Loucy (cell line): Measurements from ENCODE around the gene TUB.

Experiments
- H2AFZ ChIP-seq: fragments of 200-600 bp; sonication (generic); 2 replicates; pipeline ENCODE4 v1.6.0; 2016; ENCODE audit warnings: antibody characterized with exemption, mild to moderate bottlenecking, low read length, moderate library complexity
- H3F3A ChIP-seq: fragments of 200-600 bp; 2 replicates; pipeline ENCODE4 v1.6.0; 2016; ENCODE audit warnings: antibody characterized with exemption, low read depth, mild to moderate bottlenecking
- H3K27me3 ChIP-seq: fragments of 200-600 bp; sonication (generic); 2 replicates; pipeline ENCODE4 v1.6.1; 2014; ENCODE audit warnings: low read length, mild to moderate bottlenecking; ENCODE audit not compliant: insufficient read depth, poor library complexity, severe bottlenecking
- H3K36me3 ChIP-seq: fragments of 200-600 bp; sonication (generic); 2 replicates; pipeline ENCODE4 v1.6.1; 2016; ENCODE audit warnings: low read length; ENCODE audit not compliant: insufficient read depth
- H3K4me1 ChIP-seq: fragments of 200-600 bp; sonication (generic); 2 replicates; pipeline ENCODE4 v1.5.1; 2014; ENCODE audit warnings: low read length, mild to moderate bottlenecking; ENCODE audit not compliant: insufficient read depth, poor library complexity, severe bottlenecking
- H3K4me2 ChIP-seq: fragments of 200-600 bp; sonication (generic); 2 replicates; pipeline ENCODE4 v1.6.0; 2014; ENCODE audit warnings: antibody characterized with exemption, low read length, low read depth, mild to moderate bottlenecking; ENCODE audit not compliant: poor library complexity, severe bottlenecking
- H3K4me3 ChIP-seq: fragments of 200-600 bp; sonication (generic); 2 replicates; pipeline ENCODE4 v1.5.1; 2014; ENCODE audit warnings: low read length, mild to moderate bottlenecking, mixed read lengths; ENCODE audit not compliant: poor library complexity, severe bottlenecking
- H3K79me2 ChIP-seq: fragments of 200-600 bp; sonication (generic); 2 replicates; pipeline ENCODE4 v1.6.1; 2014; ENCODE audit warnings: low read length; ENCODE audit not compliant: insufficient read depth
- H3K9ac ChIP-seq: fragments of 200-600 bp; sonication (generic); 2 replicates; pipeline ENCODE4 v1.6.0; 2014; ENCODE audit warnings: mild to moderate bottlenecking, low read depth, low read length, moderate library complexity; ENCODE audit not compliant: poor library complexity, severe bottlenecking
- H3K9me2 ChIP-seq: fragments of 200-600 bp; sonication (generic); replicated peaks from 2 replicates; pipeline ENCODE4 v1.6.1; 2016; ENCODE audit warnings: low read depth, low read length, mixed read lengths
- H3K9me3 ChIP-seq: fragments of 200-600 bp; sonication (generic); 2 replicates; pipeline ENCODE4 v1.6.1; 2014; ENCODE audit warnings: mild to moderate bottlenecking, antibody characterized with exemption, low read length, low read depth; ENCODE audit not compliant: insufficient read depth
- H4K20me1 ChIP-seq: fragments of 200-600 bp; sonication (generic); 2 replicates; pipeline ENCODE4 v1.6.0; 2014; ENCODE audit warnings: antibody characterized with exemption, low read length, mild to moderate bottlenecking; ENCODE audit not compliant: insufficient read depth, poor library complexity, severe bottlenecking
- CTCF ChIP-seq: fragments of 200-600 bp; sonication (generic); conservative IDR thresholded peaks from 2 replicates; pipeline ENCODE4 v1.5.1; 2014; ENCODE audit warnings: mild to moderate bottlenecking, antibody characterized with exemption, low read length
- EZH2phosphoT487 ChIP-seq: fragments of 200-600 bp; IDR thresholded peaks from 2 replicates; pipeline ENCODE4 v1.6.1; 2018; ENCODE audit warnings: antibody characterized with exemption, mild to moderate bottlenecking, moderate library complexity, borderline replicate concordance

The TUB gene

GRCh38 chr11:8055836-8056526 is 25.0 kb upstream of the TUB start:
- Histone ChIP-seq H3K9me2 (no peaks in the 10 kb centered on the region), H3K4me3 (no peak overlapping the region), H3K4me1 (no peaks in the 10 kb centered on the region), H3K27me3 (no peaks in the 10 kb centered on the region), H3K36me3 (no peaks in the 10 kb centered on the region), H3K4me2 (no peak overlapping the region), H3K9ac (no peak overlapping the region), H3K9me3 (no peaks in the 10 kb centered on the region), H3K79me2 (no peaks in the 10 kb centered on the region), H3F3A (no peaks in the 10 kb centered on the region), H2AFZ (no peak overlapping the region), H4K20me1 (no peaks in the 10 kb centered on the region)
- TF ChIP-seq EZH2phosphoT487 = no peak
- no peak for TF ChIP-seq CTCF

GRCh38 chr11:8056810-8057463 is 24.1 kb upstream of the TUB start:
- Histone ChIP-seq H3K36me3 (no peaks in the 10 kb centered on the region), H3K9me2 (no peaks in the 10 kb centered on the region), H3K4me3 (no peak overlapping the region), H3K4me2 (no peak overlapping the region), H3K79me2 (no peaks in the 10 kb centered on the region), H3K9ac (no peak overlapping the region), H3K9me3 (no peaks in the 10 kb centered on the region), H4K20me1 (no peaks in the 10 kb centered on the region), H3K4me1 (no peaks in the 10 kb centered on the region), H3K27me3 (no peaks in the 10 kb centered on the region), H2AFZ (no peak overlapping the region), H3F3A (no peaks in the 10 kb centered on the region)
- no peak for TF ChIP-seq CTCF
- no peak for TF ChIP-seq EZH2phosphoT487

GRCh38 chr11:8058216-8058615 is 22.8 kb upstream of the TUB start:
- no peaks in the 10 kb centered on the region for H3F3A ChIP-seq
- no peaks in the 10 kb centered on the region for H3K4me1 ChIP-seq
- no peak for TF ChIP-seq EZH2phosphoT487
- H3K9ac ChIP-seq = no peak overlapping the region
- H2AFZ ChIP-seq = no peak overlapping the region
- no peaks in the 10 kb centered on the region for H3K79me2 ChIP-seq
- no peaks in the 10 kb centered on the region for H3K36me3 ChIP-seq
- H3K4me3 ChIP-seq = no peak overlapping the region
- H3K9me2 ChIP-seq = no peaks in the 10 kb centered on the region
- H3K27me3 ChIP-seq = no peaks in the 10 kb centered on the region
- H3K9me3 ChIP-seq = no peaks in the 10 kb centered on the region
- no peaks in the 10 kb centered on the region for H4K20me1 ChIP-seq
- H3K4me2 ChIP-seq = no peak overlapping the region
